Activated CD8-positive, alpha-beta memory T cell treated with anti-CD3 and anti-CD28 coated beads, Interleukin-2, amount 50 U/mL, for 1 hour (primary cell): ENCODE measurements around the gene LSM7.
"Not testable (repeated sequence)": the region's sequence is repeated elsewhere in the genome, so short reads cannot be mapped to it uniquely, and the experiment has no call there.

Experiments
- DNase-seq: peaks from one replicate; pipeline ENCODE4 v3.0.0-alpha.2; 2020; ENCODE audit errors: extremely low read depth

LSM7 gene

DNA sequence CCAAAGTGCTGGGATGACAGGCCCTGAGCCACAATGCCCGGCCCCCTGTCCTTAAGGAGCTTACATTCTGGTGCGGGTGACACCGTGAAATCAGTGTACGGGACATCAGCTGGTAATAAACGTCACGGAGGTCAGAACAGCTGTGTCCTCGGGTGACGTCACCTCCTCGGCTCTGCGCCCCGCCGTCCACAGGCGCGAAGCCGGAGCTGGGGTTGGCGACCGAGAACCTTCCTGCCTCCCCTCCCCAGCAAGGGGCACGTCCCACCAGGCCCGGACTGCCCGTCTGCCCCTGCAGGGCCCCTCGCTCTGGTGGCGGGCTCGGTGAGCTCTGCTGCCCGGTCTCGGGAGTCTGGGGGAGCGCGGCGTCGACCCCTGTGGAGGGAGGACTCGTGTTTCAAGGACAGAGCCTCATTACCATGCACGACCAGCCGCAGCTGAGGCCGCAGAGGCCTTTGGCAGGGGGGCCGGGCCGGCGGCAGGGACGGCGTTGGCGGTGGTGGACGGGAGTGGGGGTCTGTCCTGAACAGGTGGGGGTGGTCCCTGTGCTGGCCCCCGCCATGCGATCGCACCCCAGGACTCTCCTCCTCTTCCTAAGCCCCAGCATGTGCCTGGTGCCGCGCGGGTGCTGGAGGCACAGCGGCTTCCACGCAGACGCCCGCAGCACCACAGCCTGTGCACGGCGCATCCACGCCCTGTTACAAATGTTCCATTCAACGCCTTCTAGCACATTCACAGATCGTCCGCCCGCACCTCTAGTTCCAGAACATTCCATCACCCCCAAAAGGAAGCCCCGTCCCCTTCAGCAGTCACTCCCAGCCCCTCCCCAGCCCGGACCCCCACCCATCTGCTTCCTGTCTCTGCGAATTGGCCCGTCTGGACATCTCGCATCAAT lies 25.8 kb downstream of the LSM7 start:
- no peak for DNase-seq

DNA sequence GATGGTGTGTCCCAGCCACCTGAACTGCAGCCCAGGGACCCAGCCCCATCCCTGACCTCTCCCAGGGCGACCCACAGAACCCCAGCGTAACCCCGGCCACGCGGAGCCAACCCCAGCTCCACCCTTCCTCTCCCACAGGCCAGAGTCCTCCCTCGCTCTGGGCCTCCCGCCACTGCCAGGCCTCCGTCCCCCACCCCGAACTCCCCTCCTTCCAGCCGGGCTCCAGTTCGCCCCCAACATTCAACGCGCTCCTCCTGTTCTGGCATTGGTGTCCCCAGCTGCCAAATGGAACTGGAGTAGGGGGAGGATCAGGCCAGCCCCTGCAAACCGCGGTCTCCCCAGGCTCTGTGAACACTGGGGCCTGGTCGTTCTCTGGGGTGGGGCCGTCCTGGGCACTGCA lies 27.9 kb downstream of the LSM7 start:
- DNase-seq, result no peak

GRCh38 chr19:2296141-2296540 lies 32.2 kb downstream of the LSM7 start:
- DNase-seq, result no peak

- DNase-seq, result no peak
These were observed 33.6 kb downstream of the LSM7 start for GRCh38 chr19:2294687-2295335.

GRCh38 chr19:2291185-2291751 lies 37.1 kb downstream of the LSM7 start:
- no peak for DNase-seq

GRCh38 chr19:2290441-2291184 lies 37.8 kb downstream of the LSM7 start:
- no peak for DNase-seq

DNA sequence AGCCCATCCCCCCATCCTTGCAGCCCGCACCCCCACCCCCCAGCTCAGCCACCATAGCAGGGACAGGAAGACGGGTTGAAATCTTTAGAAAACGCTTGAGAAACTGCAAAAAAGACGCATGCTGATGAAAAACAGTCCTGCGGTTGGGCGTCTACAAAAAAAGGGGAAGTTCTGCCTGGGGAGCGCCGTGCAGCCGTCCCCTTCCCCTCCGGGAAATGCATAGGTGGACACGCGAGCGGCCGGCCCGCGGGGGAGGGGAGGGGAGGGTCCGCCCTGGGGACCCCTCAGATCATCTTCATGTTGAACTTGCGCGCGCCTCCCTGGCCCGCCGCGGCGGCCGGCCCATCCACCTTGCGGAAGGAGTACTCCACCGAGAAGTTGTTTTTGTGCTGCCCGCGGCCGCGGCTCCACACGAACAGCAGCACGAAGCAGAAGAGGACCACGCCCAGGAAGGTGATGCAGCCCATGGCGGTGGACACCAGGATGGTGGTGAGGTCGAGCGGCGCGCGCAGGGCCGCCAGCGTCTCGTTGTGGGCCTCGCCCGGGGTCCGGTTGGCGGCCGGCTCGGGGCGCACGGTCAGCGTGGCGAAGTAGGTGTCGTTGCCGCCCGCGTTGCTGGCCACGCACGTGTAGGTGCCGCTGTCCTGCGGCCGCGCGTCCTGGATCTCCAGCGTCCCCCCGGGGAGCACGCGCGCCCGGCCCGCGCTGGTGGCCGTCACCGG lies 38.5 kb downstream of the LSM7 start:
- DNase-seq, result no peak

DNA sequence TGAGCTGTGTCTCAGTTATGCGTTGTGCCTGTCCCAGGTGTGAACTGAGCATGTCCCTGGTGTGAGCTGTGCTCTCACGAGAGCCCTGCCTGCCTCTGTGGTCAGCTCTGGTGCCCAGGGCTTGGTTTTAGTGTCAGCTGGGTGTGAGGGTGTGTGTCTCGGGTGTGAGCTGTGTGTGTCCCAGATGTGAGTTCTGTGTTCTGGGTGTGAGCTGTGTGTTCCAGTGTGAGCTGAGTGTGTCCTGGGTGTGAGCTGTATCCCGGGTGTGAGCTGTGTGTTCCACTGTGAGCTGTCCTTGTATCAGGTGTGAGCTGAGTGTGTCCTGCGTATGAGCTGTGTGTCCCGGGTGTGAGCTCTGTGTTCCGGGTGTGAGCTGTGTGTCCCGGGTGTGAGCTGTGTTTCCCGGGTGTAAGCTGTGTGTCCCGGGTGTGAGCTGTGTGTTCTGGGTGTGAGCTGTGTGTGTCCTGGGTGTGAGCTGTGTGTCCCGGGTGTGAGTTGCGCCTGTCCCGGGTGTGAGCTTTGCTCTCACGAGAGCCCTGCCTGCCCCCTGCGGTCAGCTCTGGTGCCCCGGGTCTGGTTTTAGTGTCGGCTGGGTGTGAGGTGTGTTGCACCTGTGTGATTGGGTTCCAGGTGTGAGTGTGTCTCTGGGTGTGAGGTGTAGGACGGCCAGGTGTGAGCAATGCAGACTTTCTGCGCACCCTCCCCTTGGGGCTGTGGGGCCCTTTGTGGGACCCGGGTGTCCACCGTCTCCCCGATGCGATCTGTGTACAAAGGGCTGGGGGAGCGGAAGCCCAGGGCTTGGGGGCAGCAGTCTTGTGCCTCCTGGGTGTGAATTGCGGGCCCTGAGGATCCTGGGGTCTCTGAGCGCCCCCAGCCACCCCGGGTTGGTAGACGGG lies 39.3 kb downstream of the LSM7 start:
- DNase-seq, result no peak

DNA sequence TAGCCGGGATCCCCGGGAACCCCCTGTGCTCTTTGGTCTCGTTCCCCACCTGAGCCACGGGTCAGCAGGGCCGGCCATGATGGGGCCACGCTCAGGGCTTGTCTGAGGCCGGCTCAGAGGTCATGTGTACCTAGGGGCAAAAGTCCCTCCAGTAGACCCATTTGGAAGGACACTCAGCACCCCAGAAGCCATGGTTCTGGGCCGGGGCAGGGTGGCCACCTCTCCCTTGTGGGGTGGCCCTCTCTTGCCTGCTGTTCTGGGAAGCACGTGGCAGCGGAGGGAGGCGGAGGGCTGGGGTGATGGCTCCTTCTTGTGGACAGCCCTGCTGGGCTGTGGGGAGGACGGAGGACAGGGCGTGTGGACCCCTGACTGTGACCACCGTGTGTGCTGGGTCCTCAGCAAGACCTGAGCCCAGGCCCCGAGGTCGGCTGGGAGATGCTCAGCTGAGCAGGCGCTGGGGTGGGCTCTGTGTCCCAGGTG lies 40.0 kb downstream of the LSM7 start:
- no peak for DNase-seq

- no peak for DNase-seq
These were observed 40.6 kb downstream of the LSM7 start for GRCh38 chr19:2287585-2288337.

DNA sequence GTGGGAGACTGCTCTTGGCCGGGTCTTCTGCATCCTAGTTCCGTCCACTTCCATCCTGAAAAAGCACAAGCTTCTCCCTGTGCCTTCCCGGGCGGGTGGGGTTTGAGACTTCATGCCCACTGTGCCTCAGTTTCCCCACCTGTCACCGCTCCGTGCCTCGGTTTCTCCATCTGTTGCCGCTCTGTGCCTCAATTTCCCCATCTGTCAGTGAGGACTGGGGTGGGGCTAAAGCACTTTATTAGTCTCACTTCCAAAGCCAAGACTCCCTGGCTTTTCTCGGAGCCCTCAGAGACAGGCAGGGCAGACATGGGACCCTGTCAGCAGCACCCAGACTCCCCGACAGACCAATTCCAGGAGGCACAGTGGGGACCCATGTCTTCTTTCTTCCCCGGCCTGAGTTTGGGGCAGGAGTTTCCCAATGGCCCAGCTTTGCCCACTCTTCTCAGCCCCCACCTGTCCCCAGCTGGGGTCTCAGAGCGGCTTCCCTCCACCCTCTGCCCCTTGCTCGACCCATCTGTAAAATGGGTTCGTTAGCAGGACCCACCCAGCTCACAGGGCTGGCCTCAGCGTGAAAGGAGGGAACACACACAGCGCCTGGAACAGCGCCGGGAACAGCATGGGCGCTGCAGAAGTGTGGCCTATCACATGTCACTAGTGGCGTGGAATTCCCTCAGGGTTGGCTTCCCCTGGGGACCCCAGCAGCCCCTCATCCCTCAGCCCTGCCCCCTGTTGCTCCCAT lies 41.8 kb downstream of the LSM7 start:
- DNase-seq, result no peak

DNA sequence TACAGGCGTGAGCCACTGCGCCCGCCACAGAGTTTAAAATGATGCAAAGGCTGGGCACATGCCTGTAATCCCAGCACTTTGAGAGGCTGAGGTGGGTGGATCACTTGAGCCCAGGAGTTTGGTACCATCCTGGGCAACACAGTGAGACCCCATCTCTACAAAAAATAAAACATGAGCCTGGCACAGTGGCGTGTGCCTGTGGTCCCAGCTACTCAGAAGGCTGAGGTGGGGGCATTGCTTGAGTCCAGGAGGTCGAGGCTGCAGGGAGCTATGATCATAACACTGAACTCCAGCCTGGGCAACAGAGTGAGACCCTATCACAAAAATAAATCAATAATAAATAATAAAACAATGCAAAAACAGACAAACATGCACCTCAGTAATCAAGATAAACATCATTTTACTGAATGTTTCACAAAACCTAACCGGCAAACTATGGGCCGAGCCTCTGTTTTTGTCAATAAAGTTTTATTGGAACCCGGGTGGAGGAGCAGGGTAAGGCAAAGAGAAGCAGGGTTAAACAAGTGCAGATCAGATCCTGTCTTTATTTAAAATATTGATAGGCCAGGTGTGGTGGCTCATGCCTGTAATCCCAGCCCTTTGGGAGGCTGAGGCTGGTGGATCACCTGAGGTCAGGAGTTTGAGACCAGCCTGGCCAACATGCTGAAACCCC lies 44.4 kb downstream of the LSM7 start:
- no peak for DNase-seq

DNA sequence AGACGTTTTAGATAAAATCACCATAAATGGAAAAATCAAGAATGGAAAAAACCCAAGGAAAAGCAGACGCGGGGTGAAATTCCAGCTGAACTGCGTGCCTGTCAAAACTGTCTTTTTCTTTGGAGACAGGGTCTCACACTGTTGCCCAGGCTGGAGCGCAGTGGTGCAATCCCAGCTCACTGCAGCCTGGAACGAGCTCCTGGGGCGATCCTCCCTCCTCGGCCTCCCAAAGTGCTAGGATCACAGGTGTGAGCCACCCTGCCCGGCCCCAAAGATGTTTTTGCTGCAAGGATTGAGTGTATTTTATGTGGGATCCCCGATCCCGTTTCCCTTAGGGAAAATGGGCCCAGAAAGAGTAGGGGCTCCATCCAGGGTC lies 45.5 kb downstream of the LSM7 start:
- no peak for DNase-seq

GRCh38 chr19:2282062-2282861 lies 46.1 kb downstream of the LSM7 start, which contains the start of gene PEAK3:
PEAK3 (minus strand) TSS chr19:2282175; CDS start chr19:2280931, 1,244 bp downstream.
- no peak for DNase-seq

- not testable (repeated sequence) for DNase-seq
These were observed 46.9 kb downstream of the LSM7 start for GRCh38 chr19:2281265-2282061.

DNA sequence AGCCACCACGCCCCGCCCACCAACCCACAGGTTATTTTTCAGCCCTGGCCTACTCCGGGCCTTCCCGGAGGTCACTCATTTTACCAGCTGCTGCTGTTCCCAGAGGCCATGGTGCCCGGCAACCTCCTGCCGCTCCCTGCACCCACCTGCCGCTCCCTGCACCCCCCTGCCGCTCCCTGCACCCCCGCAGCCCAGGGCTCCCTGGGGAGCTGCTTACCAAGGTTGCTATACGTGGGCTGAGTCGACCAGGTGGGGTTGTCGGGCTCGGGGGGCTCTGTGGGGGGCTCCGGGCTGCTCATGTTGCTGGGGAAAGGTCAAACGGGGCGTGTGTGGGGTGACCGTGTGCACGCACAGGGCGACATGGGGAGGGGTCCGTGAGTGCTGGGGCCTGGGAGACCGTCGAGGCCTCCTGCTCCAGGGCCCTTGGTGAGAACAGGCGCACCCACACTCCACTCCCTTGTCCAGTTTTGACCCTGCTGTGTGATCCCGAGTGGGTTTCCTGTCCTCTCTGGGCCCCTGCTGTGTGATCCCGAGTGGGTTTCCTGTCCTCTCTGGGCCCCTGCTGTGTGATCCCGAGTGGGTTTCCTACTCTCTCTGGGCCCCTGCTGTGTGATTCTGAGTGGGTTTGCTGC lies 47.6 kb downstream of the LSM7 start:
- no peak for DNase-seq
